ENCODE data around the gene IRAK3. TPM values are rescaled to one million over a fixed set of nuclear protein-coding genes. Genes with fewer than 3 reads are reported as not detected.
"Not testable (repeated sequence)": the region's sequence is repeated elsewhere in the genome, so short reads cannot be mapped to it uniquely, and the experiment has no call there.

IRAK3 gene
- total RNA-seq, 1 donor from 2014 or later, result 11.0 TPM

- H3K36me3 ChIP-seq (ENCODE audit: control insufficient read depth in 3 of 3, insufficient read depth in 3 of 3, low read length in 3 of 3); H3K4me1 ChIP-seq (ENCODE audit: control insufficient read depth in 3 of 3, insufficient read depth in 3 of 3, low read length in 3 of 3); H3K27me3 ChIP-seq (ENCODE audit: control insufficient read depth in 3 of 3, insufficient read depth in 3 of 3, low read length in 3 of 3); H3K9me3 ChIP-seq (ENCODE audit: control insufficient read depth in 3 of 3, low read length in 3 of 3); H3K4me3 ChIP-seq (ENCODE audit: low read length in 3 of 3); H3K9ac ChIP-seq (ENCODE audit: low read depth in 1 of 3, low read length in 3 of 3); H3K27ac ChIP-seq (ENCODE audit: low read depth, low read length): not testable (repeated sequence)
Observed at GRCh38 chr12:66236282-66236675, 47.3 kb downstream of the IRAK3 start.

DNA sequence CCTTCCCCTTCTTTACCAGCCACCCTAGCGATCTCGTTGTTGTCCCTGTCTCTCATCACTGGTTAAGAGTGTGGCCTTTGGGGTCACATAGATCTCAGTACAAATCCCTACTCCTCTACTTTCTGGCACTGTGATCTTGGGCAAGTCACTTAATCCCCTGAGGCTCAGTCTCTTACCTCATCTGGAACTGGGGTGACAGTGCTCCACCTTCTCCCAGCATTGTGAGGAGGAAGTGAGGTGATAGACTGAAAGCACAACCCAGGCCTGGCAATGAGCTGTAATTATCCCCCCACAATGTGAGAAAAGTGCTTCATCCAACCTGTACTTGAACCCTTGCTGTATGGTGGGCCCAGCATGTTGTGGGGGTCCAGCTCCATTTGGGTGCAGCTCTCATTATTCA, 48.0 kb downstream of the IRAK3 start:
- no peaks in the 10 kb centered on the region for H3K36me3 ChIP-seq (ENCODE audit: control insufficient read depth in 3 of 3, insufficient read depth in 3 of 3, low read length in 3 of 3)
- H3K9me3 ChIP-seq (ENCODE audit: control insufficient read depth in 3 of 3, low read length in 3 of 3), result no peaks in the 10 kb centered on the region
- H3K27me3 ChIP-seq (ENCODE audit: control insufficient read depth in 3 of 3, insufficient read depth in 3 of 3, low read length in 3 of 3), result peaks cover 0 to 3% (median 0%) of the 10 kb centered on the region in 3 donors
- no peak overlapping the region for H3K9ac ChIP-seq (ENCODE audit: low read depth in 1 of 3, low read length in 3 of 3)
- H3K4me3 ChIP-seq (ENCODE audit: low read length in 3 of 3), result no peak overlapping the region
- H3K27ac ChIP-seq (ENCODE audit: low read depth, low read length), result no peak overlapping the region
- no peaks in the 10 kb centered on the region for H3K4me1 ChIP-seq (ENCODE audit: control insufficient read depth in 3 of 3, insufficient read depth in 3 of 3, low read length in 3 of 3)

DNA sequence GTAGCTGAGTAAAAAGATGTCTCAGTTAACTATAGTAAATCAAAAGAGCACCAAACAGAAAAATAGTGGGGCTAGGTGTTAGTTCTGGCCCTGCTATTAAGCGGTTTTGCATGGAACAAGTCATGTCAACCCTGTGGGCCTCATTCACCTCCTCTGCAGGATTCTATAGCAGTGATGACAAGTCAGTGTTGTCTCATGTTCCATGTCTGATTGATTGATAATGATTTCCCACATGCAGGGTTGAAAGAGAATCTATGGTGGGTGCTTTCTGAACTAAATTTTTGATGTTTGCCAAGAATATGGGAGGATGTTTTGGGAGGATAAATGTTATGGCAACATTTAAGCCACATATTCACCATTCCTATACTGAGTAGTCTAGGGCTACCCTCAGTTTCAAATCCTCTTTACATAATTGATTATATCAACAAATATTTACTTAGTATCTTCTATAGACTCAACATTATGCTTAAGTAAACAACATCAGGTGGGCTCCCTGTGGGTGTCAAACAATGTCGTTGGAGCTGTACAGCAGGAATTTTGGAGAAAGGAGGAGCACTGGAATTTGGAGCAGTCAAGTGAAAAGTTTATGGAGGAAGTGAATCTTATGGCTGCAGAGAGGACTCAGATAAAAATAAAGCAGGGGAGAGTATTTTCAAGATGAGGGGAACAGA, 48.6 kb downstream of the IRAK3 start:
- Histone ChIP-seq H3K9ac (ENCODE audit: low read depth in 1 of 3, low read length in 3 of 3) (no peak overlapping the region), H3K27ac (ENCODE audit: low read depth, low read length) (no peak overlapping the region), H3K4me3 (ENCODE audit: low read length in 3 of 3) (no peak overlapping the region), H3K4me1 (ENCODE audit: control insufficient read depth in 3 of 3, insufficient read depth in 3 of 3, low read length in 3 of 3) (no peaks in the 10 kb centered on the region), H3K27me3 (ENCODE audit: control insufficient read depth in 3 of 3, insufficient read depth in 3 of 3, low read length in 3 of 3) (peaks cover 0 to 3% (median 0%) of the 10 kb centered on the region in 3 donors), H3K9me3 (ENCODE audit: control insufficient read depth in 3 of 3, low read length in 3 of 3) (no peaks in the 10 kb centered on the region), H3K36me3 (ENCODE audit: control insufficient read depth in 3 of 3, insufficient read depth in 3 of 3, low read length in 3 of 3) (peaks cover 0 to 2% (median 0%) of the 10 kb centered on the region in 3 donors)

GRCh38 chr12:66239295-66239694, 50.3 kb downstream of the IRAK3 start:
- Histone ChIP-seq H3K27ac (ENCODE audit: low read depth, low read length) (no peak overlapping the region), H3K9ac (ENCODE audit: low read depth in 1 of 3, low read length in 3 of 3) (no peak overlapping the region), H3K4me3 (ENCODE audit: low read length in 3 of 3) (no peak overlapping the region), H3K36me3 (ENCODE audit: control insufficient read depth in 3 of 3, insufficient read depth in 3 of 3, low read length in 3 of 3) (peaks cover 0 to 2% (median 0%) of the 10 kb centered on the region in 3 donors), H3K27me3 (ENCODE audit: control insufficient read depth in 3 of 3, insufficient read depth in 3 of 3, low read length in 3 of 3) (peaks cover 0 to under 1% (median 0%) of the 10 kb centered on the region in 3 donors), H3K9me3 (ENCODE audit: control insufficient read depth in 3 of 3, low read length in 3 of 3) (no peaks in the 10 kb centered on the region), H3K4me1 (ENCODE audit: control insufficient read depth in 3 of 3, insufficient read depth in 3 of 3, low read length in 3 of 3) (no peaks in the 10 kb centered on the region)

- Histone ChIP-seq H3K9me3 (ENCODE audit: control insufficient read depth in 3 of 3, low read length in 3 of 3) (no peaks in the 10 kb centered on the region), H3K27me3 (ENCODE audit: control insufficient read depth in 3 of 3, insufficient read depth in 3 of 3, low read length in 3 of 3) (no peaks in the 10 kb centered on the region), H3K36me3 (ENCODE audit: control insufficient read depth in 3 of 3, insufficient read depth in 3 of 3, low read length in 3 of 3) (peaks cover 0 to 2% (median 0%) of the 10 kb centered on the region in 3 donors), H3K4me3 (ENCODE audit: low read length in 3 of 3) (no peak overlapping the region), H3K9ac (ENCODE audit: low read depth in 1 of 3, low read length in 3 of 3) (no peak overlapping the region), H3K4me1 (ENCODE audit: control insufficient read depth in 3 of 3, insufficient read depth in 3 of 3, low read length in 3 of 3) (no peaks in the 10 kb centered on the region), H3K27ac (ENCODE audit: low read depth, low read length) (no peak overlapping the region)
Observed at GRCh38 chr12:66240096-66240820, 51.2 kb downstream of the IRAK3 start.

DNA sequence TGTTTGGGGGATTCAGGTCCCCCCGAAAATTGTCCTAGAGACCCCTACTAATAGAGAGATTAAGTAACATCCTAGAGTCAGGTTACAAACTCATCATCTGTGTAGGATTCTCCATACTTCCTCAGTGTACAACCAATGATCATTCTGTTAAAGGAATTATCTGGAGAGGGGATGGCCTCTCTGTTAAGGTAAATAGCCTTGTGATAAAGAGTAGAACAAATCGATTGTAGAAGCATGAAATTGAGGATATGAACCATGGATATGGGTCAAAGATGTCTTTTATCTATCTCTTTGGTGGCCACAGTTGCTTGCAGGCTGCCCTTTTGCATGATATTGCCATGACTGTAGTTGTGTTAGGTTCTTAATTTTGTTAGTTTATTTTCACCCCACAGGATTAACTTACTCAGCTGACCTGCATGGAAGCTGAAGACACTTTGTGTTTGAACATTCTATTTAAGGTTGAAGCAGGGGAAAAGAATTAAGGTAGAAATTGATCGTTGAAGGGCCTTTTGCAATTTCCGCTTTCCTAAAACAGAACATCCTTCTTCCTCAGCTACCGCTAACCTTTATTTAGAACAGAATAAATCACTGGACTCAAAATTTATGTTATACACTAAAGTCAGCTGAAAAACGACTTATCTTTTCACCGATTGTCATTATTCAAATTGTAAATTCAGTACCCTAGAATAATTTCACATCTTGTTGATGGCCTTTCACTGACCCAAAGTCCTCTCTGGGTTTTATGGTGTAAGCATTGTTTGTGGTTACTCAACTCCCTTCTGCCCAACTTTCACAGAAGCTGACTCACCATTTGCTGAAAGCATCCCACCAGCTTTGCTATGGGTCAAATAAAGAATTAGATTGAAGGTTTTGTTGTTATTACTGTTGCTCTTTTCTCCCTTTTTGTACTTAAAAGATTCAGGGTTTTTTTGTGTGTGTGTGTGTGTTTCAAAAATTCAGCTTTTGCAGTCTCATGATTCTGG, 52.3 kb downstream of the IRAK3 start:
- no peaks in the 10 kb centered on the region for H3K27me3 ChIP-seq (ENCODE audit: control insufficient read depth in 3 of 3, insufficient read depth in 3 of 3, low read length in 3 of 3)
- no peaks in the 10 kb centered on the region for H3K4me1 ChIP-seq (ENCODE audit: control insufficient read depth in 3 of 3, insufficient read depth in 3 of 3, low read length in 3 of 3)
- no peak overlapping the region for H3K9ac ChIP-seq (ENCODE audit: low read depth in 1 of 3, low read length in 3 of 3)
- H3K9me3 ChIP-seq (ENCODE audit: control insufficient read depth in 3 of 3, low read length in 3 of 3), result no peaks in the 10 kb centered on the region
- H3K4me3 ChIP-seq (ENCODE audit: low read length in 3 of 3), result no peak overlapping the region
- peaks cover 0 to 2% (median 0%) of the 10 kb centered on the region in 3 donors for H3K36me3 ChIP-seq (ENCODE audit: control insufficient read depth in 3 of 3, insufficient read depth in 3 of 3, low read length in 3 of 3)
- no peak overlapping the region for H3K27ac ChIP-seq (ENCODE audit: low read depth, low read length)

- H3K9me3 ChIP-seq (ENCODE audit: control insufficient read depth in 3 of 3, low read length in 3 of 3), result no peaks in the 10 kb centered on the region
- H3K9ac ChIP-seq (ENCODE audit: low read depth in 1 of 3, low read length in 3 of 3), result no peak overlapping the region
- H3K4me3 ChIP-seq (ENCODE audit: low read length in 3 of 3), result no peak overlapping the region
- H3K4me1 ChIP-seq (ENCODE audit: control insufficient read depth in 3 of 3, insufficient read depth in 3 of 3, low read length in 3 of 3), result no peaks in the 10 kb centered on the region
- no peaks in the 10 kb centered on the region for H3K27me3 ChIP-seq (ENCODE audit: control insufficient read depth in 3 of 3, insufficient read depth in 3 of 3, low read length in 3 of 3)
- no peak overlapping the region for H3K27ac ChIP-seq (ENCODE audit: low read depth, low read length)
- H3K36me3 ChIP-seq (ENCODE audit: control insufficient read depth in 3 of 3, insufficient read depth in 3 of 3, low read length in 3 of 3), result peaks cover 0 to 2% (median 0%) of the 10 kb centered on the region in 3 donors
Observed at GRCh38 chr12:66242311-66242710, 53.3 kb downstream of the IRAK3 start.

- Histone ChIP-seq H3K9me3 (ENCODE audit: control insufficient read depth in 3 of 3, low read length in 3 of 3) (no peaks in the 10 kb centered on the region), H3K9ac (ENCODE audit: low read depth in 1 of 3, low read length in 3 of 3) (no peak overlapping the region), H3K27ac (ENCODE audit: low read depth, low read length) (no peak overlapping the region), H3K36me3 (ENCODE audit: control insufficient read depth in 3 of 3, insufficient read depth in 3 of 3, low read length in 3 of 3) (peaks cover 0 to 10% (median 0%) of the 10 kb centered on the region in 3 donors), H3K4me3 (ENCODE audit: low read length in 3 of 3) (no peak overlapping the region), H3K4me1 (ENCODE audit: control insufficient read depth in 3 of 3, insufficient read depth in 3 of 3, low read length in 3 of 3) (no peaks in the 10 kb centered on the region), H3K27me3 (ENCODE audit: control insufficient read depth in 3 of 3, insufficient read depth in 3 of 3, low read length in 3 of 3) (no peaks in the 10 kb centered on the region)
Observed at GRCh38 chr12:66243911-66244310, 54.9 kb downstream of the IRAK3 start.

GRCh38 chr12:66244446-66244845, 55.4 kb downstream of the IRAK3 start:
- H3K36me3 ChIP-seq (ENCODE audit: control insufficient read depth in 3 of 3, insufficient read depth in 3 of 3, low read length in 3 of 3), result peaks cover 0 to 10% (median 0%) of the 10 kb centered on the region in 3 donors
- no peaks in the 10 kb centered on the region for H3K27me3 ChIP-seq (ENCODE audit: control insufficient read depth in 3 of 3, insufficient read depth in 3 of 3, low read length in 3 of 3)
- H3K9ac ChIP-seq (ENCODE audit: low read depth in 1 of 3, low read length in 3 of 3), result no peak overlapping the region
- no peaks in the 10 kb centered on the region for H3K9me3 ChIP-seq (ENCODE audit: control insufficient read depth in 3 of 3, low read length in 3 of 3)
- H3K27ac ChIP-seq (ENCODE audit: low read depth, low read length), result no peak overlapping the region
- no peaks in the 10 kb centered on the region for H3K4me1 ChIP-seq (ENCODE audit: control insufficient read depth in 3 of 3, insufficient read depth in 3 of 3, low read length in 3 of 3)
- H3K4me3 ChIP-seq (ENCODE audit: low read length in 3 of 3), result no peak overlapping the region
